KOPT-K1 (cell line): ENCODE data around the gene CCDC117.
A peak's percentile ranks its signal among the peaks of the same experiment; 100 is the strongest.
"Not testable (repeated sequence)": the region's sequence is repeated elsewhere in the genome, so short reads cannot be mapped to it uniquely, and the experiment has no call there.

ENCODE experiments used
- H3K27ac ChIP-seq: fragments of 200-600 bp; sonication (generic); 2 replicates; pipeline ENCODE4 v1.5.1; 2016; ENCODE audit warnings: antibody characterized with exemption, mild to moderate bottlenecking, low read depth, low read length; ENCODE audit not compliant: poor library complexity, severe bottlenecking
- H3K36me3 ChIP-seq: fragments of 200-600 bp; sonication (generic); 2 replicates; pipeline ENCODE4 v1.5.1; 2017; ENCODE audit warnings: antibody characterized with exemption, mild to moderate bottlenecking, low read length, moderate library complexity; ENCODE audit not compliant: insufficient read depth
- H3K9me3 ChIP-seq: fragments of 200-600 bp; sonication (generic); 2 replicates; pipeline ENCODE4 v1.5.1; 2017; ENCODE audit warnings: antibody characterized with exemption, low read length, mild to moderate bottlenecking; ENCODE audit not compliant: insufficient read depth, poor library complexity, severe bottlenecking

CCDC117 gene, protein sequence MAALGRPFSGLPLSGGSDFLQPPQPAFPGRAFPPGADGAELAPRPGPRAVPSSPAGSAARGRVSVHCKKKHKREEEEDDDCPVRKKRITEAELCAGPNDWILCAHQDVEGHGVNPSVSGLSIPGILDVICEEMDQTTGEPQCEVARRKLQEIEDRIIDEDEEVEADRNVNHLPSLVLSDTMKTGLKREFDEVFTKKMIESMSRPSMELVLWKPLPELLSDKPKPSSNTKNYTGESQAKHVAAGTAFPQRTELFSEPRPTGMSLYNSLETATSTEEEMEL

DNA sequence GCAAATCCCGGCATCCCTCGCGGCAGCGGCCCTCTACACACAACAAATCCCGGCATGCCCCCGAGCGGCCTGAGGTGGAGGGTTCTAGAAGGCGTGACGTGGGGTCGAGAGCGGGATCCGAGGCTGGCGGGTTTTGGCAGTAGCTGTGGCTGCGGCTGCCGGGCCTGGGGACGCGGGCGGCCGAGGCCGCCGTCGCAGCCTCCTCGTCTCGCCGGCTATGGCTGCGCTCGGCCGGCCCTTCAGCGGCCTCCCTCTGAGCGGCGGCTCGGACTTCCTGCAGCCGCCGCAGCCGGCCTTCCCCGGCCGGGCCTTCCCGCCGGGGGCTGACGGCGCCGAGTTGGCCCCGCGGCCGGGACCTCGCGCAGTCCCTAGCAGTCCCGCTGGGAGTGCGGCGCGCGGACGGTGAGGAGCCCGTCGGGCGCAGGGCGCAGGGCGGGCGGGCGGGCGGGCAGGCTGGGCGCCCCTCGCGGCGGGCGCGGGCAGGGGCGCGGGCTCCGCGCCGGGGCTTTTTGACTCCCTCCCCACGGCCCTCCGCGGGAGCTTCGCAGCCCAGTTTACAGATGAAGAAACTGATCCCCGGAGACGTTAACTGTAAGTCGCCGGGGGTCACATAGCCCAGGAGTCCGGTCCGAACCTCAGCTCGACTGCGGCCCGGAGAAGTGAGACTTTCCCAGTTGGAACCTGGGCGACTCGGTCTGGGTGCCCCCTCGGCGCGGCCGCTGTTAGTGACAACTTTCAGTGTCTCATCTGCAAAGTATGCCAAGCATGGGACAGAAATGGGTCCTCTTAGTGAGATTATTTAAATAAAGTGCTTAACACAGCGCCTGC, at the start of gene CCDC117:
TSS of gene CCDC117 (plus strand) at position 63 of the 828 bp plus-strand sequence. CDS start at position 218, 155 bp downstream.
- peaks cover 6% of the 10 kb centered on the region for H3K9me3 ChIP-seq
- H3K27ac ChIP-seq = peak within 1 kb of the TSS; percentile 92
- H3K36me3 ChIP-seq = peaks cover 36% of the 10 kb centered on the region

DNA sequence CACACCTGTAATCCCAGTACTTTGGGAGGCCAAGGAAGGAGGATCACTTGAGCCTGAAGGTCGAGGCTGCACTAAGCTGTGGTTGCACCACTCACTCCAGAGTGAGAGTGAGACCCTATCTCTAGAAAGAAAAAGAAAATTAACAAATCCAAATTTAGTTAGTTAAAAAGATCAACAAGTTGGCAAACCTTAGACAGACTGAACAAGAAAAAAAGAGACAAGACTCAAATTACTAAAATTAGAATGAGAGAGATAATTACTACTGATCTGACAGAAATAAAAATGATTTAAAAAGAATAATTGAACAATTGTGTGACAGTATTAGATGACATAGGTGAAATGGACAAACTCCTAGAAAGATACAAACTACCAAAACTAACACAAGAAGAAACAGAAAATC, 44.5 kb upstream of the CCDC117 start:
- Histone ChIP-seq H3K36me3 (peaks cover 72% of the 10 kb centered on the region), H3K9me3 (no peaks in the 10 kb centered on the region), H3K27ac (no peak overlapping the region)

DNA sequence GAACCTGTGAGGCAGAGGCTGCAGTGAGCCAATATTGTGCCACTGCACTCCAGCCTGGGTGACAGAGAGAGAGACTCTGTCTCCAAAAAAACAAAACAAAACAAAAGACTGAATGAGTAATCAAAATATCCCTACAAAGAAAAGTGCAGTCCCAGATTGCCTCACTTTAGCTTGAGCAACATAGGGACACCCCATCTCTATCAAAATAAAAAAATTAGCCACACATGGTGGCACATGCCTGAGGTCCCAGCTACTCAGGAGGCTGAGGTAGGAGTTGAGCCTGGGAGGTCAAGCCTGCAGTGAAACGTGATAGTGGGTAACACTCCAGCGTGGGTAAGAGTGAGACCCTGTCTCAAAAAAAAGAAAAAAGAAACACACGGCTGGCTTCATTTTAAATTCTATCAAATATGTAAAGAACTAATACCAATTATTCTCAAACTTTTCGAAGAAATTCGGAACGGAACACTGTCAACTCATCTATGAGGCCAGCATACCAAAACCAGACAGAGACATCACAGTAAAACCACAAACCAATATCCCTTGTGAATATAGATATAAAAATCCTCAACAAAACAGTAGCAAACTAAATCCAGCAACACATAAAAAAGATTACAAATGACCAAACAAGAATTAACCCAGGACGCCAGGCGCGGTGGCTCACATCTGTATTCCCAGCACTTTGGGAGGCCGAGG, 43.7 kb upstream of the CCDC117 start:
- H3K36me3 ChIP-seq = peaks cover 73% of the 10 kb centered on the region
- no peak overlapping the region for H3K27ac ChIP-seq
- H3K9me3 ChIP-seq = no peaks in the 10 kb centered on the region

- Histone ChIP-seq H3K9me3 (no peaks in the 10 kb centered on the region), H3K36me3 (peaks cover 71% of the 10 kb centered on the region), H3K27ac (no peak overlapping the region)
Measured at GRCh38 chr22:28730179-28730578, 42.3 kb upstream of the CCDC117 start.

- Histone ChIP-seq H3K9me3 (no peaks in the 10 kb centered on the region), H3K27ac (no peak overlapping the region), H3K36me3 (peaks cover 54% of the 10 kb centered on the region)
Measured at GRCh38 chr22:28734393-28734792, 38.1 kb upstream of the CCDC117 start.

- Histone ChIP-seq H3K36me3 (peaks cover 51% of the 10 kb centered on the region), H3K9me3 (no peaks in the 10 kb centered on the region), H3K27ac (no peak overlapping the region)
Measured at GRCh38 chr22:28736301-28737155, 36.0 kb upstream of the CCDC117 start.

- Histone ChIP-seq H3K36me3 (peaks cover 43% of the 10 kb centered on the region), H3K9me3 (no peaks in the 10 kb centered on the region), H3K27ac (no peak overlapping the region)
Measured at GRCh38 chr22:28737701-28738100, 34.8 kb upstream of the CCDC117 start.

GRCh38 chr22:28738876-28739275, 33.6 kb upstream of the CCDC117 start:
- not testable (repeated sequence) for H3K27ac ChIP-seq, H3K9me3 ChIP-seq
- peaks cover 34% of the 10 kb centered on the region for H3K36me3 ChIP-seq

GRCh38 chr22:28741200-28741784, 31.2 kb upstream of the CCDC117 start:
- H3K27ac ChIP-seq = peak overlapping the region; percentile 90
- H3K36me3 ChIP-seq = peaks cover 45% of the 10 kb centered on the region
- no peaks in the 10 kb centered on the region for H3K9me3 ChIP-seq

- Histone ChIP-seq H3K27ac (peak within 1 kb of the TSS; percentile 90), H3K36me3 (peaks cover 46% of the 10 kb centered on the region), H3K9me3 (no peaks in the 10 kb centered on the region)
Measured at GRCh38 chr22:28741785-28742561, 30.5 kb upstream of the CCDC117 start, which contains the start of the genes CHEK2 and HSCB. Gene CHEK2 (minus strand): TSS chr22:28741820. CDS start chr22:28734721, 7,099 bp downstream. Gene HSCB (plus strand): TSS chr22:28742039. CDS start chr22:28742096, 57 bp downstream.

GRCh38 chr22:28742562-28742962, 29.9 kb upstream of the CCDC117 start:
- peaks cover 46% of the 10 kb centered on the region for H3K36me3 ChIP-seq
- H3K27ac ChIP-seq = peak overlapping the region; percentile 90
- H3K9me3 ChIP-seq = no peaks in the 10 kb centered on the region

DNA sequence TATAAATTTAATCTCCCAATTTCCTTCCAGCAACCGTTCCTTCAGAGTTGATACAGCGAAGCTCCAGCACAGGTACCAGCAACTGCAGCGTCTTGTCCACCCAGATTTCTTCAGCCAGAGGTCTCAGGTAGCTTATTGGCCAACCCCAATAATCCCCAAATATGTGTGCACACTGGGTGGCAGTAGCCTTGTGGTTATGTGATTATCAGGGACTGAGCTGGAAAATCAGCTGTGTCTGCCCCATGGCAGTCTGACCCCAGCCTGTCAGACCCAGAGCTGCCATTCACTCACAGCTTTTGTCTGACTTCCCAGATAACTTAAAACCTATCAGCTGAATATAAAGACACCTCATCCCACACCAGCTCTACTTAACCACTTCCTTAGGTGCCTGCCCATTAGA, 28.6 kb upstream of the CCDC117 start:
- Histone ChIP-seq H3K9me3 (no peaks in the 10 kb centered on the region), H3K27ac (no peak overlapping the region), H3K36me3 (peaks cover 49% of the 10 kb centered on the region)

- Histone ChIP-seq H3K27ac (no peak overlapping the region), H3K36me3 (peaks cover 36% of the 10 kb centered on the region)
Measured at GRCh38 chr22:28750471-28750881, 22.0 kb upstream of the CCDC117 start.

More at GRCh38 chr22:28750471-28750881, 22.0 kb upstream of the CCDC117 start:
- H3K9me3 ChIP-seq = no peaks in the 10 kb centered on the region
